ENCODE results near the gene INO80E.
"Not testable (repeated sequence)": the region's sequence is repeated elsewhere in the genome, so short reads cannot be mapped to it uniquely, and the experiment has no call there.

Gene INO80E

GRCh38 chr16:30009990-30010843, 14.2 kb downstream of the INO80E start:
- DNase-seq (ENCODE audit: low read depth in 2 of 2): no peak

GRCh38 chr16:30010844-30011713, 15.0 kb downstream of the INO80E start, which contains the start of gene DOC2A:
DOC2A (minus strand) TSS chr16:30011027; CDS start chr16:30010222, 805 bp downstream.
- DNase-seq (ENCODE audit: low read depth in 2 of 2): no peak

DNA sequence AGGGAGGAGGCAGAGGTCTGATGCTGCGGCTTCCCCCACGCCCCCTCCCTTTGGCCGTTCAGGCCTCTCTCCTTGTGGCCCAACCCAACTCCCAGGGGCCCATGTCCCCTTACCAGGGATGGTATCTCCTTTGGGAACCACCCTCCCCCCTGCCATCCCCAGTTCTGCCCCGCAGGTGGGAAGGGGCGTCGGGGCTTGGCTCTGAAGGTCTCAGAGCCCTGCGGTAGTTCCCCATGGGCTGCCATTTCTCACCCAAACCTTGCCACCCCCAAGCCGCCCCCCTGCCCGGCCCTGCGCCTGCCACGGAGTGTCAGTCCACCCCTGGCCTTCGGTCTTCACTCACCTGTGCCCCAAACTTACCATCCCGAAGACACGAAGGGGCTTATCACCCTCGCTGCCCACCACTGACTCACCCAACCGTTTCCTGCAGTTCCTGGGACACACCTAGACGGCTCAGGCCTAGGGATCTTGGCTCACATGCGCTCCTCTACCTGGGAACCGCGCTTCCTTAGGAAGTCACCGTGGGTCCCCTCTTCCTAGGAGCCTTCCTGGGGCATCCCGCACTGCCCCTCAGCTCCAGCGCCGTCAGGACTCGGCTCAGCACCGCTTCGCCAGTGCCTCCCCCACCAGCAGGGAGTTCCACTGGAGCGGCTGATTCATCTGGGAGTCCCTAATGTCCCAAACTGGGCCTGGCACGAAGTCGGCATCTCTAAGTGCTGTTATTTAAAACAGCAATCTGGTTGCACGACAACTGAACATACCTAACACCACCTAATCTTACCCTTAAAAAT, 15.9 kb downstream of the INO80E start:
- no peak for DNase-seq (ENCODE audit: low read depth in 2 of 2)

- not testable (repeated sequence) for DNase-seq (ENCODE audit: low read depth in 2 of 2)
Observed at GRCh38 chr16:30012598-30012997, 16.6 kb downstream of the INO80E start.

- DNase-seq (ENCODE audit: low read depth in 2 of 2): not testable (repeated sequence)
Observed at GRCh38 chr16:30015450-30015849, 19.4 kb downstream of the INO80E start.

- DNase-seq (ENCODE audit: low read depth in 2 of 2): no peak
Observed at GRCh38 chr16:30016555-30017276, 20.7 kb downstream of the INO80E start.

GRCh38 chr16:30017277-30017656, 21.2 kb downstream of the INO80E start:
- no peak for DNase-seq (ENCODE audit: low read depth in 2 of 2)

DNA sequence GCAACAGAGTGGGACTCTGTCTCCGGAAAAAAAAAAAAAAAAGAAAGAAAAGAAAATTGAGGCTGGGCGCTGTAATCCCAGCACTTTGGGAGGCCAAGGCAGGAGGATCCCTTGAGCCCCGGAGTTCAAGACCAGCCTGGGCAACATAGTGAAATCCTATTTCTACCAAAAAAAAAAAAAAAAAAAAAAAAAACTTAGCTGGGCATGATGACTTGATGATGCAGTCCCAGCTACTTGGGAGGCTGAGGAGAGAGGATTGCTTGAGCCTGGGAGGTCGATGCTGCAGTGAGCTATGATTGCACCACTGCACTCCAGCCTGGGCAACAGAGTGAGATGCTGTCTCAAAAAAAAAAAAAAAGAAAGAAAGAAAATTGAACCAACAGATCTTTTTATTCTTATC, 21.9 kb downstream of the INO80E start:
- not testable (repeated sequence) for DNase-seq (ENCODE audit: low read depth in 2 of 2)

- DNase-seq (ENCODE audit: low read depth in 2 of 2): no peak
Observed at GRCh38 chr16:30018731-30019158, 22.7 kb downstream of the INO80E start.

DNA sequence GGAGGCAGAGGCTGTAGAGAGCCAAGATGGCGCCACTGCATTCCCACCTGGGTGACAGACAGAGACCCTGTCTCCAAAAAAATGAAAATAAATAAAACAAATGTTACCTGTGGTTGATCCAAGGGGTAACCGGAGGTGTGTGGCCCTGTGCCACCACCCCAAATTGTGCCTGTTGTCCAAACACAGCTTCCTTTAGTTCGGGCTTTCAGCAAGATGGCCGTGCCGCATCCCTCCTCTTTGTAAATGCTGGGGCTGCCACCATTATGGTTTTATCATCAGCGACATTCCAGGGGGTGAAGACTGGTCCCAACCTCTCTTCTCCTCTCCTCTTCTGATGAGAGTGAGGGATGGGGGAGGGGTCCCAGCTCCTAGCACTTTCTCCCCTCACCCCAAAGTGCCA, 26.8 kb downstream of the INO80E start, which contains the start of gene C16orf92:
TSS of gene C16orf92 (plus strand) at position 312 of the 400 bp plus-strand sequence. CDS start 143 bp downstream, outside the sequence.
- DNase-seq (ENCODE audit: low read depth in 2 of 2): no peak

GRCh38 chr16:30023586-30023985, 27.5 kb downstream of the INO80E start:
- DNase-seq (ENCODE audit: low read depth in 2 of 2): no peak

GRCh38 chr16:30024451-30024850, 28.4 kb downstream of the INO80E start:
- no peak for DNase-seq (ENCODE audit: low read depth in 2 of 2)

- DNase-seq (ENCODE audit: low read depth in 2 of 2): no peak
Observed at GRCh38 chr16:30025156-30025555, 29.1 kb downstream of the INO80E start.

DNA sequence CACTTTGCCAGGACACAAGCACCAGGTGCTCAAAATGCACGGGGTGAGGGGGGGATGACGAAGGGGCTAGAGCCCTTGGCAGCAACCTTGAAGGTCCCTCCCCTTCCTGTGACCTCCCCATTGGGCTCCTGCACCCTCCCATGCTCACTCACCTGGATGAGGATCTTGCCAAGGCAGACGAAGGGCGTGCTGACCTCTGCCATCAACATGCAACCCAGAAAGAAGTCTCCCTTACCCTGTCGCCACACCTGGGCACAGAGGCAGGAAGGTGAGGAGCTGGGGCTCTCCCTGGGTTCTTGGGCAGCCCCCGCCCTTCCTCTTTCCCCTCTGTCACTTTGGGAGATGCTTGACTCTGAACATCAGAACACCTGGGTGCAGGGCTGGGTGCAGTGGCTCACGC, 29.5 kb downstream of the INO80E start:
- DNase-seq (ENCODE audit: low read depth in 2 of 2): no peak

- DNase-seq (ENCODE audit: low read depth in 2 of 2): no peak
Observed at GRCh38 chr16:30026449-30026848, 30.4 kb downstream of the INO80E start.

GRCh38 chr16:30027588-30028437, 31.8 kb downstream of the INO80E start:
- no peak for DNase-seq (ENCODE audit: low read depth in 2 of 2)

DNA sequence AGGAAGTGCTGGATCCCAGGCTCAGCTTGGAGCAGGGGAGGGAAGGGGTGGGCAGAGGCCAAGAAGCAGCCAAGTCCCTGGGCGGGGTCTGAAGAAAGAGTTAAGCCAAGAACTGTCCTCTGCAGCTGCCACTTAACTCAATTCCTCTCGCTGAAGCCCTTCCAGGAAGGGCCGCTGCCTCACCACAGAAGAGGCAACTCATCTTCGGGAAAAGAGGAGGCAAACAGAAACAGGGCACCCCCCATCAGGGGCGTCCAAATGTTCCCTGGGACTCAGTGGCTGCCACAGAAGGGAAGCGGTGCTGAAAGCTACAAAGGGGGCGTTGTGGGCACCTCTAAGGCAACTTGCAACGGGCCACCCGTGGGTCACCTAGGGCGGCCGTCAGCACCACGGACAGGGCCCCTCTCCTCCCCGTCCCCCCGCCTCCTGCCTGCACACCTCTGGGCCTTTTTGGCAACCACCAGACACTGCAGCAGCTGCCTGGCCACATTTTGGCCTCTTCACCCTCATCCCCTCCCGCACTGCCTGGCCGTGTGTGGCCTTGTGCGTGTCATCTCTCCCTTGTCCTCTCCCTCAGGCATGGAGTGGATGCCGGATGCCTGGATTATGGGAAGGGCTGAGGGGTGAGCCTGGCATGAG, 32.5 kb downstream of the INO80E start:
- DNase-seq (ENCODE audit: low read depth in 2 of 2): no peak

DNA sequence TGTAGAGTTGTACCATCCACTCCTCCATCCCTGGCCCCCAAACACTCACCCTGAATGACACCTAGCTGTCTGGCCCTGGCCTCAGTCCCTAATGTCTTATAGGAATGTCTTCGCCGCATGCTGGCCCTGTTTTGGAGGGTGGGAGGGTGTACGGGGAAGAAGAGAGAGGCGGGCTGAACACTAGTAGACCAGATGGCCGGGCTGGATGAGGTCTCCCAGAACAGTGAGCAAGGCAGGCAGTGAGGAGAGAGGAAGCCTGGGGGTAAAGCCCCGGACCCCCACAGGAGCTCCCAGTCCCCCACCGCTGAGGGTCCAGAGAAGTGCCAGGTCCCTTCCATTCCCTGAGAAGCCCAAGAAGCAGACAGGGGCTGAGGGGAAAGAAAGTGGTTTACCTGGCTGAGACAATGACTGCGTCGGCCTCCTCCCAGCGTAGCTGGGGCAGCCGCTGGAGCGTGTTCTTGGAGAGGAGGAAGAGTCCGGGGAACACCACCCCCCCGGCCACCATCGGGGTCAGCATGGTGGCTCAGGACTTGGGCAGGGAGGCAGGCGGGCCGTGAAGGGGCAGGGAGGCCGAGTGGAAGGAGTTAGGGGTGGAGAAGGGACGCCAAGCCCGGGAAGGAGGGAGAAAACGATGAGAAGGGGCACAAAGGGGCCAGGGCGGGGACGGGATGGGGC, 34.1 kb downstream of the INO80E start:
- no peak for DNase-seq (ENCODE audit: low read depth in 2 of 2)

DNA sequence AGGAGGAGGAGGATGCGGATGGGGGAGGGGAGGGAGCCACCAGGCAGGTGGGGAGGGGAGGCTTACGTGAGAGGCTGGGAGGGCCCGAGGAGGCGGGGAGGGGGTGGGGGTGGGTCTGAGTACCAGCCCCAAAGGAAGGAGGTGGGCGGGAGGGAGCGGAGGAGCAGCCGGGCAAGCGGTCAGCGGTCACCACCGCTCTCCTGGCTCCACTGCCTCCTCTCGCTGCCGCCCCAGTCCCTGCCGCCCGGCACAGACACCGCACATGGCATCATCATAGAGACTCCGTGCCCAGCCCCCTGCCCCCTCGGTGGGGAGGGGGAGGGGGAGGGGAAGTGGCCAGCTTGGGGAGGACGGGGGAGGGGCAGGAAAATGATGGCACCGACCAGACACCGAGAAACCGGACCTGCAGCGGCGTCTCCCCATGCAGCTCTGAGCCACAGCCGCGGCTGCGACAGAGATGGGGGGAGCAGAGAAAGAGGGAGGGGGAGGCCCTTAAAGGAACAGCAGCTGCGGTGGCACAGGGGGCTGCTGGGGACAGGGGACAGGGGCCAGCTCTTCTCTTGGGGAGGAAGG, 34.9 kb downstream of the INO80E start, which contains the start of gene TLCD3B:
TSS of gene TLCD3B (minus strand) at position 431 of the 573 bp plus-strand sequence. CDS start 744 bp downstream, outside the sequence.
- DNase-seq (ENCODE audit: low read depth in 2 of 2): no peak

Data from fibroblast of skin of left quadriceps (primary cell).